SKM-1 (cell line): ENCODE measurements around the gene RTL9.

ENCODE experiments used
- DNase-seq: peaks from one replicate; lab custom pipeline; 2025; ENCODE audit not compliant: unreplicated experiment; lab: John Stamatoyannopoulos, UW

The RTL9 gene

DNA sequence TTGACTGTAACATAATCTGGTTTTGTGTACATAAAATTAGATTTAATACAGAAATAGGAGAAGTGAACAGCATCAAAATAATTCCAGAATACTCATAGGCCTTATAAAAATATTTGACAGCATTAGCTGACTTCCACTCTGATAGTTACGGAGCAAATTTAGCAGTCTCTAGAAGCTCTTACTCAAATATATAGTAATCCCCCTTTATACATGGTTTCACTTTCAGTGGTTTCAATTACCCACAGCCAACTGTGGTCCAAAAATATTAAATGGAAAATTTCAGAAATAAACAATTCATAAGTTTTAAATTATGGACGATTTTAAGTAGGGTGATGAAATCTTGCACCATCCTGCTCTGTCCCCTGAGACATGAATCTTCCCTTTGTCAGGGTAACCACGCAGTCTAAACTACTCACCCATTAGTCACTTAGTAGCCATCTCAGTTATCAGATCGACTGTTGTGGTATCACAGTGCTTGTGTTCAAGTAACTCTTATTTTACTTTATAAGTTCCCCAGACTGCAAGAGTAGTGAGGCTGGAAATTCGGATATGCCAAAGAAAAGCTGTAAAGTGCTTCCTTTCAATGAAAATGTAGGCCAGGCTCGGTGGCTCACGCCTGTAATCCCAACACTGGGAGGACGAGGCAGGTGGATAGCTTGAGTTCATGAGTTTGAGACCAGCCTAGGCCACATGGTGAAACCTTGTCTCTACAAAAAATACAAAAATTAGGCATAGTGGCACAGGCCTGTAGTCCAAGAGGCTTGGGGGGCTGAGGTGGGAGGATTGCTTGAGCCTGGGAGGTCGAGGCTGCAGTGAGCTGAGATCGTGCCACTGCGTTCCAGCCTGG lies 17.2 kb upstream of the RTL9 start:
- DNase-seq: no peak

DNA sequence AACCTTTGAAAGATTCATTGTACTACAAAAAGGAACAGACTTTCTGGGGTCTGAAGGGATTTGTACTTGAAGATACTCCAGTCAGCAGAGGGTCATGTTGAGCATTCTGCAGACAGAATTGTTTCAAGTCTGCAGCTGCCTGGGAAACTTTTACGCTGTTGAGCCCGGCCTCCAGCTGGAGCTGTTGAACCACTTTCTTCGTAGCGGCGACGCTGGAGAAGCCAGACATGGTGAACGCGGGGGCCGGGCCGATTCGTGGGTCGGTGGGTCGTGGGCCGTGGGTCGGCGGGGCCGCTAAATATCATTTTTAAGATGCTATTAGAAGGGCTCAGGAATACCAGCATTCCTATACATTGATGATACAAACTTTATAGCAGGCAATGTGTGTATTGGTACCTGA lies 12.0 kb upstream of the RTL9 start:
- DNase-seq: no peak

DNA sequence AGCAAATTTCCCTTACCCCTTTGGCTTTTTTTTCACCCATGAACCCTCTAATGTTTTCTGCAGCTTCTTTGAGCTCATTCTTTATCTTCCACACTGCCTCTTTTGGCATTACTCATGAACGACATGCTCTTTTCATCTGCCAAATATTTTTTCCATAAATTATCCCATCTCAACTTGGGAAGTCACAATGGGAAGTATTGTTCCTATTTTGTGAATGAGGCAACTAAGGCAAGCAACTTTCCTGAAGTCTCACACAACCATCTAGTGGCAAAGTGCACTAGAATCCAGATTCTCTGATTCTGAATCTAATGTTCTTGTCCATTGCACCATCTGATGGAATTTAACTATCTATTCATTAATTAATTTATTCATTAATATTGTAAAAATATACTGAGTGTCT lies 625 bp downstream of the RTL9 start:
- no peak for DNase-seq

DNA sequence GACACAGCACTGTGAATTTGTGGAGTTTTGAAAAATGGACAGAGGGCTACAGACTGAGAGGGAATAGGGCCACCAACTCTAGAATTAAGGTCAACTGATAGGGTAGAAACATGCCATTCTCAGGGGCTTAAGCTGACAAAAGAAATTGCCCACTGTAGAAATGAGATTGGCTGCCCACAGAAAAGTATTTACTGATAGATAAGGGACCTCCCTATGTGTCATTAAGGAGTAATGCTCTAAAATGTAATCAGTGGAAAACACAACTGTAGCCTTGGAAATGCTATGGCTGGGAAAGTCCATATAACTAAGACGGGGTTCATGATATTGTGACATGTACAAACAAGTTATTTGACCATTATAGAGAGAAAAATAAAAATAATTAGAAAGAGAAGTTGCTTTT lies 4.6 kb downstream of the RTL9 start:
- DNase-seq: no peak

GRCh38 chrX:110373310-110373709 lies 14.7 kb downstream of the RTL9 start:
- no peak for DNase-seq

- no peak for DNase-seq
These were observed 15.9 kb downstream of the RTL9 start for GRCh38 chrX:110374559-110374958.

GRCh38 chrX:110381216-110381615 lies 22.6 kb downstream of the RTL9 start:
- DNase-seq: no peak

- DNase-seq: no peak
These were observed 24.8 kb downstream of the RTL9 start for GRCh38 chrX:110383414-110383813.

GRCh38 chrX:110384490-110384889 lies 25.8 kb downstream of the RTL9 start:
- DNase-seq: no peak

GRCh38 chrX:110389570-110389969 lies 30.9 kb downstream of the RTL9 start:
- no peak for DNase-seq

DNA sequence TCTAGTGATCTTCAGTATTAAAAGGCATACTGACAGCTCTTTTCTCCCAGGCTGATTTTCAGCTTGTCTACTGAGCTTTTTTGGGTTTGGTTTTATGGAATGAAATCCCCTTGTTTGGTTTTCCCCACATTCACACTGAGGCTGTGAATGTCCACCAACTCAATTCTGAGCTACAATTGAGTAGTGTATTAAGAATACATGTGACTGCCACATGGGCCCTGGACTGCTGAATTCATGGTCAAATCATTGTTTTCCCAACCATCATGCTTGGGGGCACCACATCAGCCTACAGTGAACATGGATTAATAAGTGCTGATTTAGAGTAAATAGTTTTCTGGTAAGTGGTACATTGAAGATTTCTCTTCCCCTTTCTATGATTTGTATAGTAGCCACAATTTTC lies 32.4 kb downstream of the RTL9 start:
- no peak for DNase-seq

DNA sequence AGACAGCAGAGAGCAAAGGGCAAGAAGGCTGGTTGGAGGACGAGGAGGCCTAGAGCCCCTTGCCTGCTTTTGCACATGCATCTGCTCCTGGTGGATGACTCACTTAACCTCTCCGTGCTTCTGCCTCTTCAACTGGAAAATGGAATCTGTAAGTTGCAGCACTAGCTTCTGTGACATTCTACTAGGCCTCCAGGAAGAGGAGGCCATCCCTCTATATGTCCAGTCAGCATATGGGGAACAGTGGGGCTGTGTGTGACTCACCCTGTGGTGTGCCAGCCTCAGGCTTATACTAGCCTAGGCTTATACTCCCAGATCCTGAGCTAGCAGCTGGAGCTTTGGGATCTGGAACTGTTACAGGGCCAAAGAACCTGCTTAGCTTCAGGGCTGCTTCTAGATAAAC lies 36.0 kb downstream of the RTL9 start:
- no peak for DNase-seq

DNA sequence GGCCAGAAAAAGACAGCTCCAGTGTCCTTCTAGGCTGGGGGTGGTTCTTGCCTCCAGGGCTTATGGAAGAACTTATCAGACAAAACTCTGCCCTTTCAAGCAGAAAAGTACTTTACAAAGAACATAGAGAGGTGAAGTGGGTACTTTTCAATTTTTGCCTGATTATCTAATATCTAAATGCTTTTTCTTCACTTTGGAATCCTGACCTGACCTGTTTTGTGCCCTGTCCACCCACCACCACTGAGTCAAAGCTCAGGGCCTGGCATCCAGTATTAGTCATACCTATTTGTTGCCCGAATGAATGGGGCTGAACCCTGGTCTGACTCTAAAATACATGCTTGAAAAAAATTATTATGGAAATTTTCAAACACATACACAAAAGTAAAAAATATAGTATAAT lies 37.2 kb downstream of the RTL9 start:
- no peak for DNase-seq

GRCh38 chrX:110396735-110397134 lies 38.1 kb downstream of the RTL9 start:
- no peak for DNase-seq

- no peak for DNase-seq
These were observed 38.7 kb downstream of the RTL9 start for GRCh38 chrX:110397339-110397738.

GRCh38 chrX:110397904-110398303 lies 39.3 kb downstream of the RTL9 start:
- DNase-seq: no peak

GRCh38 chrX:110399497-110399896 lies 40.8 kb downstream of the RTL9 start:
- no peak for DNase-seq

GRCh38 chrX:110399966-110400365 lies 41.3 kb downstream of the RTL9 start:
- no peak for DNase-seq

GRCh38 chrX:110401135-110401534 lies 42.5 kb downstream of the RTL9 start:
- no peak for DNase-seq

DNA sequence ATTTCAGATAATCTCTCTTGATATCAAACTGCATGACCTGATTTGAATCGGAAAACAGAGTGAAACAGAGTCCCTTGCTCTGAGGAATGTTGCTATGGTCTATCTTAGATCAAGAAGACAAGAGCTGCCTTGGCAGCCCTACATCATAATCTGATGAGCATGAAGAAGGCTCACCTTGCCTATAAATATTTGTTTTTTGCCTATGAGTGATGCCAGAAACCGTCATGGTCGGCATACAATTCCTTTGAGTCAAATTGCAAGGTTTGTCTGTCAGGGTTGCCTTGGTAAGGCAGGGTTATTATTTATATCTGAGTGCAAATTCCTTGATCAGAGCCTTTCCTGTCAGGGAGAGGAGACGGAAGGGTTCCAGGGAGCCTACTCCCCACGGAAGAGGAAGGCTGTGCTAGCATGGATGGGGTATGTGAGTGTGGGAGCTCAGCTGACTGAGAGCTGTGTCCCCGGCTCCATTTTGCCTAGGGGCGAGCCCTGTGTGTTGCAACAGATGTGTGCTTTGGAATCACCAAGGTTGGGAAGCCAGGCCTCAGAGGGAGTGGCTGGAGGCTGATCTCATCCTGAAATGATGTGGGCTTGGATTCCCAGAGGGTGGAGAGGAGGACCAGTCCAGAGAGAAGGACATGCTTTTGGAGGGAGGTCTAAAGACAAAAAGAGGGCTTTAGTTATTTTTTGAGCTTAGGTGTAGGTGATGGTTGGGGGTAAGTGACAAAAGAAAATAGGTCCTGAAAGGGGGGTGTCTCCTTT lies 43.6 kb downstream of the RTL9 start:
- no peak for DNase-seq

- no peak for DNase-seq
These were observed 44.2 kb downstream of the RTL9 start for GRCh38 chrX:110402850-110403221.

- no peak for DNase-seq
These were observed 45.0 kb downstream of the RTL9 start for GRCh38 chrX:110403441-110404238.
